SIG-M5 treated with dmso at 0.1 percent for 504 hours (cell line): ENCODE measurements around the gene TRO.

ENCODE experiments used
- DNase-seq: peaks from one replicate; lab custom pipeline; 2025; ENCODE audit not compliant: unreplicated experiment; lab: John Stamatoyannopoulos, UW

The TRO gene, protein sequence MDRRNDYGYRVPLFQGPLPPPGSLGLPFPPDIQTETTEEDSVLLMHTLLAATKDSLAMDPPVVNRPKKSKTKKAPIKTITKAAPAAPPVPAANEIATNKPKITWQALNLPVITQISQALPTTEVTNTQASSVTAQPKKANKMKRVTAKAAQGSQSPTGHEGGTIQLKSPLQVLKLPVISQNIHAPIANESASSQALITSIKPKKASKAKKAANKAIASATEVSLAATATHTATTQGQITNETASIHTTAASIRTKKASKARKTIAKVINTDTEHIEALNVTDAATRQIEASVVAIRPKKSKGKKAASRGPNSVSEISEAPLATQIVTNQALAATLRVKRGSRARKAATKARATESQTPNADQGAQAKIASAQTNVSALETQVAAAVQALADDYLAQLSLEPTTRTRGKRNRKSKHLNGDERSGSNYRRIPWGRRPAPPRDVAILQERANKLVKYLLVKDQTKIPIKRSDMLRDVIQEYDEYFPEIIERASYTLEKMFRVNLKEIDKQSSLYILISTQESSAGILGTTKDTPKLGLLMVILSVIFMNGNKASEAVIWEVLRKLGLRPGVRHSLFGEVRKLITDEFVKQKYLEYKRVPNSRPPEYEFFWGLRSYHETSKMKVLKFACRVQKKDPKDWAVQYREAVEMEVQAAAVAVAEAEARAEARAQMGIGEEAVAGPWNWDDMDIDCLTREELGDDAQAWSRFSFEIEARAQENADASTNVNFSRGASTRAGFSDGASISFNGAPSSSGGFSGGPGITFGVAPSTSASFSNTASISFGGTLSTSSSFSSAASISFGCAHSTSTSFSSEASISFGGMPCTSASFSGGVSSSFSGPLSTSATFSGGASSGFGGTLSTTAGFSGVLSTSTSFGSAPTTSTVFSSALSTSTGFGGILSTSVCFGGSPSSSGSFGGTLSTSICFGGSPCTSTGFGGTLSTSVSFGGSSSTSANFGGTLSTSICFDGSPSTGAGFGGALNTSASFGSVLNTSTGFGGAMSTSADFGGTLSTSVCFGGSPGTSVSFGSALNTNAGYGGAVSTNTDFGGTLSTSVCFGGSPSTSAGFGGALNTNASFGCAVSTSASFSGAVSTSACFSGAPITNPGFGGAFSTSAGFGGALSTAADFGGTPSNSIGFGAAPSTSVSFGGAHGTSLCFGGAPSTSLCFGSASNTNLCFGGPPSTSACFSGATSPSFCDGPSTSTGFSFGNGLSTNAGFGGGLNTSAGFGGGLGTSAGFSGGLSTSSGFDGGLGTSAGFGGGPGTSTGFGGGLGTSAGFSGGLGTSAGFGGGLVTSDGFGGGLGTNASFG (N-terminal part only)

GRCh38 chrX:54920610-54921426, at the start of gene TRO:
Gene TRO (plus strand): TSS chrX:54920824. CDS start chrX:54922247, 1,423 bp downstream.
- DNase-seq, result no peak

DNA sequence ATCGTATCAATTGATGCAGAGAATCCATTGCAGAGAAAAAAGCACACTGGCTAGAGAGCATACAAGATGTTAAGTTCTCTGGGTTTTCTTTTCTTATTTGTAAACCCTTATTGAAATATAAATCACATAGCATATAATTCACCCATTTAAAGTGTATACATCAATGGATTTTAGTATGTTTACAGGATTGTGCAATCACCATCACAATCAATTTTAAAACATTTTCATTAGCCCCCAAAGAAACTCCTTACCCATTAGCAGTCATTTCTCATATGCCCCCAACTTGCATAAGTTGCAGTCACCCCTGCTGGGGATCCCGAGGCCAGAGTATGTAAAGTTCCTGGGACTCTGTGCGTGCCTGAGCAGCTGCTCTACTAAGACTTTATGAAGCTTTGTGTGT, 34.9 kb upstream of the TRO start:
- no peak for DNase-seq

- peak; percentile 24 for DNase-seq
These were observed 29.1 kb upstream of the TRO start for GRCh38 chrX:54891573-54891972.

DNA sequence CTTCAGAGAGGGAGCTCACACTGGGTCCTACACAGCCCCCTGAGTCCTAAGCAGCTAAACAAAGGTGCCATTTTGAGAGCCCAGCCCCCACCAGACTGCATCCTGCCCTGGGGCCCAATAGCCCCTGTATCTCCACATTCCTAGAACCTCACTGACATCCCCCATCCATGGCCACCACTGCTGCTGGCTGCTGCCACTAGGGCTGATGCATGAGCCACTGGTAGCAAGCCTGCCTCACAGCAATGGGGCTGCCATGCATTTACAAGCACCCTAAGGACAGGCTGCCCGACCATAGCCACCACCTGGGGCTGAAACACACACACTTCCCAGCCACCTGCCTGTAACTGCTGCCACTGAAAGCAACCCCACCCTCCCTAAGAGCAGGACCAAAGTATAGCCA, 26.5 kb upstream of the TRO start:
- DNase-seq, result no peak

- DNase-seq, result no peak
These were observed 10.7 kb upstream of the TRO start for GRCh38 chrX:54909941-54910340.

GRCh38 chrX:54921427-54922021, 900 bp downstream of the TRO start:
- DNase-seq, result no peak

DNA sequence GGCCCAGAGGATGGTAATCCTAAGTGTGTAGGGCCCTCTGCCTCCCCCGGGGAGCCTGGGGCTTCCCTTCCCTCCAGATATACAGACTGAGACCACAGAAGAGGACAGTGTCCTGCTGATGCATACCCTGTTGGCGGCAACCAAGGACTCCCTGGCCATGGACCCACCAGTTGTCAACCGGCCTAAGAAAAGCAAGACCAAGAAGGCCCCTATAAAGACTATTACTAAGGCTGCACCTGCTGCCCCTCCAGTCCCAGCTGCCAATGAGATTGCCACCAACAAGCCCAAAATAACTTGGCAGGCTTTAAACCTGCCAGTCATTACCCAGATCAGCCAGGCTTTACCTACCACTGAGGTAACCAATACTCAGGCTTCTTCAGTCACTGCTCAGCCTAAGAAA, 1.9 kb downstream of the TRO start:
- DNase-seq, result no peak

GRCh38 chrX:54923376-54923775, 2.8 kb downstream of the TRO start:
- DNase-seq, result no peak

GRCh38 chrX:54926978-54927377, 6.4 kb downstream of the TRO start:
- DNase-seq, result no peak

DNA sequence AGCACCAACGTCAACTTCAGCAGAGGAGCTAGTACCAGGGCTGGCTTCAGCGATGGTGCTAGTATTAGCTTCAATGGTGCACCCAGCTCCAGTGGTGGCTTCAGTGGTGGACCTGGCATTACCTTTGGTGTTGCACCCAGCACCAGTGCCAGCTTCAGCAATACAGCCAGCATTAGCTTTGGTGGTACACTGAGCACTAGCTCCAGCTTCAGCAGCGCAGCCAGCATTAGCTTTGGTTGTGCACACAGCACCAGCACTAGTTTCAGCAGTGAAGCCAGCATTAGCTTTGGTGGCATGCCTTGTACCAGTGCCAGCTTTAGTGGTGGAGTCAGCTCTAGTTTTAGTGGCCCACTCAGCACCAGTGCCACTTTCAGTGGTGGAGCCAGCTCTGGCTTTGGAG, 8.3 kb downstream of the TRO start:
- no peak for DNase-seq

DNA sequence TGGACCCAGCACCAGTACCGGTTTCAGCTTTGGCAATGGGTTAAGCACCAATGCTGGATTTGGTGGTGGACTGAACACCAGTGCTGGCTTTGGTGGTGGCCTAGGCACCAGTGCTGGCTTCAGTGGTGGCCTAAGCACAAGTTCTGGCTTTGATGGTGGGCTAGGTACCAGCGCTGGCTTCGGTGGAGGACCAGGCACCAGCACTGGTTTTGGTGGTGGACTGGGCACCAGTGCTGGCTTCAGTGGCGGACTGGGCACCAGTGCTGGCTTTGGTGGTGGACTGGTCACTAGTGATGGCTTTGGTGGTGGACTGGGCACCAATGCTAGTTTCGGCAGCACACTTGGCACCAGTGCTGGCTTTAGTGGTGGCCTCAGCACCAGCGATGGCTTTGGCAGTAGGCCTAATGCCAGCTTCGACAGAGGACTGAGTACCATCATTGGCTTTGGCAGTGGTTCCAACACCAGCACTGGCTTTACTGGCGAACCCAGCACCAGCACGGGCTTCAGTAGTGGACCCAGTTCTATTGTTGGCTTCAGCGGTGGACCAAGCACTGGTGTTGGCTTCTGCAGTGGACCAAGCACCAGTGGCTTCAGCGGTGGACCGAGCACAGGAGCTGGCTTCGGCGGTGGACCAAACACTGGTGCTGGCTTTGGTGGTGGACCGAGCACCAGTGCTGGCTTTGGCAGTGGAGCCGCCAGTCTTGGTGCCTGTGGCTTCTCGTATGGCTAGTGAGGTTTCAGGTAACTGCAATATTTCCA, 9.8 kb downstream of the TRO start:
- DNase-seq, result no peak

- DNase-seq, result no peak
These were observed 10.5 kb downstream of the TRO start for GRCh38 chrX:54931107-54931506.

GRCh38 chrX:54933150-54933826, 12.7 kb downstream of the TRO start:
- DNase-seq, result no peak

GRCh38 chrX:54934058-54934457, 13.4 kb downstream of the TRO start:
- no peak for DNase-seq

DNA sequence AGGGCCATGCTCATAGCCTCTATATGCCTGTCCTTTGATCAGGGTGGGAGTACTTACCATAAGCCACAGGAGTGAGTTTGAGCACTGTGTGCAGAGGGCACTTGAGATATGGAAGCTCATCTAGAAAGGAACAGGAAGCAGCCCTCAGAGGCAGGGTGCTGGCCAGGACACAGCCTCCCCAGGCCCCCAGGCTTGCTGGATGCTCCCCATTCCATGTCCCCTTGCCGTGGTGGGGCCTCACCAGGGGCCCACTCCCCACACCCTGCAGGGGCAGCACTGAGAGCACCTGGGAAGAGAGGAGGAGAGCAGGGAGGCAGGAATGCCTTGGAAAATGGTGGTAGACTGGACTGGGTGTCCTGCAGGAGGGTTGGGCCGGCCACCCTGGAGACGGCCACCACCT, 14.3 kb downstream of the TRO start:
- no peak for DNase-seq

DNA sequence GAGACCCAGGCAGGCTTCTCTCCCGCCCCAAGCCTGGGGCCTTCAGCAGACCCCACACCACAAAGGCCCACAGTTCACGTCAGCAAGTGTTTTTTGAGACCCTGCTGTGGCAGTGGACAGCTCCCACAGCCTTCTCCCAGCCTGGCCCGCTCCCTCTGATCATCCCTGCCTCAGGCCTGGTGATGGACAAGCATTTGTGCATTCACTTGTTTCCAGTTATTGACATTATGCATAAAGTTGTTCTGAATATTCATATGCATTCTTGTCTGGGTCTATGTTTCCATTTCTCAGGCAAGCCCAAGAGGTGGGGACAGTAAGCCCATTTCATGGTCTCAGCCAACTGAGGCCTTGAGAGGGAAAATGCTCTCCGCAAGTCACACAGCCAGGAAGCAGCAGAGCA, 14.7 kb downstream of the TRO start:
- DNase-seq, result no peak

GRCh38 chrX:54937416-54937815, 16.8 kb downstream of the TRO start:
- DNase-seq, result no peak

DNA sequence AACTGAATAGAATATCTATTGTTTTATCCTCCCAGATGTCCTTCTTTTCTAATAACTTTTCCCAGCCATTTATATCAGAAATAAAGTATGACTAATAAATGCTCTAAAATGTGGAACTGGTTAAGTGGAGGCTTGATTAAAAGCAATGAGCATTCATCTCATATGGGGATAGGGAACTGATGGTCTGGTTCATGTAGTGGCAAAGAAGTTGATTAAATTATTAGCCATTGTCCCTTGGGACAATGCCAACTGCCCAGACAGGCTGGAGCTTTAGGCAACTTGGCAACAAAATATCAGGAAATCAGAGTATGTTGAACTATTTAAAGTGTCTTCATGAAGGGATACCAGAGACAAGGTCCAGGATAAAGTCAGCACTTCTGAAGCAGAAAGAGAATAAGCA, 24.2 kb downstream of the TRO start:
- DNase-seq, result no peak

DNA sequence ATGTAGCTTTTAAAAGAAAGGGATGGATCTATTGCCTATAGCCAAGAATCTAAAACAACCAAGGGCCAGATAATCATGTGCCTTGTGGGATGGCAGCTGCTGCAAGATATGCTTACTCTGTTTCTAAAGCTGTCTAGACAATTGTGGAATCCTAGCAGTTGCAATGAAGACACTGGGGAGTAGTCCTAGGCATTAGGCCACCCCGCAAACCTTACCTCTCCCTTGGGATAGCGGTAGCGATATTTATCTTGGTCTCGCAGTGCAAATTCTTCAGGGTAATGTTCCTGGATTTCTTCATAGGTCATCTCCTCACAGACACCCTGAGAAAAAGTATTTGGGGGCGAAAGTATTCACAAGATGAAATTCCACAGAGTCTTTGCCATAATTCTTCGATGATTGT, 24.6 kb downstream of the TRO start:
- no peak for DNase-seq
